Measurements from ENCODE around the gene FNDC10. TPM values are rescaled to one million over a fixed set of nuclear protein-coding genes. Genes with fewer than 3 reads are reported as not detected.
A peak's percentile ranks its signal among the peaks of the same experiment; 100 is the strongest.

The FNDC10 gene
- total and polyA plus RNA-seq, 10 of the 15 experiments (the other 5 are each of a cell fraction or from before 2014, with no cell fraction given) = 0.05 to 1.3 (median 0.25) TPM; not detected in 4

DNA sequence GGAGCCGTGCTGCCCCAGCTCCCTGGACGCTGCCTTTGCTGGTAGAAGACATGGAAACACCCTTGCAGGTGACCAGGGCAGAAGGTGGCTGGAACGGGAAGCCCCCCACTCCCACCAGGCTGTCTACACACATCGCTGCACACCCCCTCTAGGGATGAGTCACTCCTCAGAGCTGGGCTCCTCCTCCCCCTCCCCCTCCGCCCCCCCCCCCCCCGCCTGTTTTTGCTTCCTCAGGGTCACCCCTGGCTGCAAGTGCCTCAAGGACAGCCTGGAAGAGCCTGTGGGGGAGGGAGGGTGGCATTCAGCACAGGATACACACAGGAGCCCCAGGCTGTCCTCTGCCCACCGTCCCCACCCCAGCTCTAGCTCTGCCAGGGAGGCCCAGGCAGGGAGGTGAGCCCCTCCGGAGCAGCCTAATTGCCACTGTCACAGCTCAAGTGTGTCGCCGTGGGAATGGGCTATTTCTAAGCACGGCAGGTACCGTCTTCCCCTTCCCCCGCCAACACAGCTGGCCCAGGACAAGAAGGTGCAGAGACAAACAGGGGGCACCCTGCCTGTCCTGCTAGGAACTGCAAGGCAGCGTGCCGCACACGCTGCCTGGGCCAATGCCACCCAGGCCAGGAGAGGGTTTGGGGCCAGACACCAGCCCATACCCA, 2.5 kb downstream of the FNDC10 start:
- H3K4me2 ChIP-seq (ENCODE audit: control insufficient read depth, insufficient read depth) = peak overlapping the region; percentile 71
- H3K9ac ChIP-seq (ENCODE audit: control insufficient read depth, insufficient read depth, low read length) = no peak overlapping the region
- H3K36me3 ChIP-seq (ENCODE audit: control insufficient read depth in 2 of 2, insufficient read depth in 2 of 2, low read length in 1 of 2) = no peaks in the 10 kb centered on the region
- H3K27ac ChIP-seq (ENCODE audit: control insufficient read depth, insufficient read depth) = no peak overlapping the region
- H3K4me3 ChIP-seq = no peak overlapping the region
- no peaks in the 10 kb centered on the region for H3K9me3 ChIP-seq (replicated peaks; ENCODE audit: control insufficient read depth, insufficient read depth, low read length)
- intact Hi-C loops (cut with micrococcal nuclease; ENCODE audit: unreplicated experiment) = no loop called here
- FAIRE-seq (no peak), ATAC-seq (peak; percentile 64), DNase-seq (ENCODE audit: low read depth, low spot score) (no peak)
- no peaks in the 10 kb centered on the region for H3K79me2 ChIP-seq (ENCODE audit: control insufficient read depth, insufficient read depth, low read length)
- no peaks in the 10 kb centered on the region for H4K20me1 ChIP-seq (ENCODE audit: control insufficient read depth, insufficient read depth)
- POLR2A ChIA-PET = interaction anchor here (1.1 kb wide), 1 partner anchor 9 kb away, joined by 3 read pairs; no protein-coding TSS in a partner anchor
- 5% methylated on average over 14 of the region's 16 CpGs for WGBS (ENCODE audit: insufficient coverage, insufficient replicate concordance, low lambda C conversion rate, missing lambda C conversion rate)
- SMC1A ChIA-PET (ENCODE audit: uncharacterized antibody, unreplicated experiment) = interaction anchor here (0.7 kb wide), 1 partner anchor 20 kb away, joined by 3 read pairs; no protein-coding TSS in a partner anchor
- BruUV-seq (replicated peaks) = no TSS peak
- RAD21 ChIA-PET (ENCODE audit: unreplicated experiment) = no interaction called here
- in situ Hi-C loops (cut with MboI) = no loop called here
- CTCF ChIA-PET = interaction anchor here (0.8 kb wide), 1 partner anchor 17 kb away, joined by 3 read pairs; no protein-coding TSS in a partner anchor
- H3K4me1 ChIP-seq (ENCODE audit: control insufficient read depth, insufficient read depth, low read length) = peaks cover 25% of the 10 kb centered on the region
- H3K27me3 ChIP-seq (replicated peaks in 1 of 2; ENCODE audit: control insufficient read depth in 2 of 2, insufficient read depth in 2 of 2, low read length in 1 of 2) = peaks cover 0 to 2% of the 10 kb centered on the region in 2 experiments; a peak in 2 of 4 replicates
- peak overlapping the region; percentile 34; the same call in 1 of the 2 replicates for H2AFZ ChIP-seq (ENCODE audit: control insufficient read depth, low read depth, low read length)
- TF ChIP-seq CBFB (IDR thresholded peaks at IDR 0.05; ENCODE audit: low read depth) (no peak), PAX5 (IDR thresholded peaks at IDR 0.05; ENCODE audit: borderline replicate concordance, low read depth, low read length) (peak; percentile 47; the same call in 1 of the 2 replicates), SRF (IDR thresholded peaks at IDR 0.05; ENCODE audit: low read depth in 2 of 2, low read length in 2 of 2) (no peak), ZNF622 (IDR thresholded peaks at IDR 0.05) (no peak), RBBP5 (conservative IDR thresholded peaks at IDR 0.05) (no peak), NFYA (IDR thresholded peaks at IDR 0.05; ENCODE audit: borderline replicate concordance, low read depth, low read length) (no peak), EED (IDR thresholded peaks at IDR 0.05; ENCODE audit: low read depth) (peak; percentile 52; the same call in 1 of the 2 replicates), SIN3A (IDR thresholded peaks at IDR 0.05; ENCODE audit: low read depth, low read length) (no peak), YY1 (IDR thresholded peaks at IDR 0.05; ENCODE audit: low read depth, low read length) (no peak), SP1 (IDR thresholded peaks at IDR 0.05; ENCODE audit: low read depth, low read length) (no peak), BHLHE40 (IDR thresholded peaks at IDR 0.05; ENCODE audit: borderline replicate concordance in 1 of 2, low read depth in 2 of 2, low read length in 1 of 2) (peak; percentile 11 to 56; a peak in 1 of 4 replicates), PAX8 (IDR thresholded peaks at IDR 0.05) (no peak), CBX3 (IDR thresholded peaks at IDR 0.05; ENCODE audit: borderline replicate concordance, low read depth) (no peak), SREBF1 (IDR thresholded peaks at IDR 0.05; ENCODE audit: low read length) (no peak)
- TF ChIP-seq, protein P1, sequence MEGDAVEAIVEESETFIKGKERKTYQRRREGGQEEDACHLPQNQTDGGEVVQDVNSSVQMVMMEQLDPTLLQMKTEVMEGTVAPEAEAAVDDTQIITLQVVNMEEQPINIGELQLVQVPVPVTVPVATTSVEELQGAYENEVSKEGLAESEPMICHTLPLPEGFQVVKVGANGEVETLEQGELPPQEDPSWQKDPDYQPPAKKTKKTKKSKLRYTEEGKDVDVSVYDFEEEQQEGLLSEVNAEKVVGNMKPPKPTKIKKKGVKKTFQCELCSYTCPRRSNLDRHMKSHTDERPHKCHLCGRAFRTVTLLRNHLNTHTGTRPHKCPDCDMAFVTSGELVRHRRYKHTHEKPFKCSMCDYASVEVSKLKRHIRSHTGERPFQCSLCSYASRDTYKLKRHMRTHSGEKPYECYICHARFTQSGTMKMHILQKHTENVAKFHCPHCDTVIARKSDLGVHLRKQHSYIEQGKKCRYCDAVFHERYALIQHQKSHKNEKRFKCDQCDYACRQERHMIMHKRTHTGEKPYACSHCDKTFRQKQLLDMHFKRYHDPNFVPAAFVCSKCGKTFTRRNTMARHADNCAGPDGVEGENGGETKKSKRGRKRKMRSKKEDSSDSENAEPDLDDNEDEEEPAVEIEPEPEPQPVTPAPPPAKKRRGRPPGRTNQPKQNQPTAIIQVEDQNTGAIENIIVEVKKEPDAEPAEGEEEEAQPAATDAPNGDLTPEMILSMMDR (IDR thresholded peaks at IDR 0.05 in 2 of 3, conservative IDR thresholded peaks at IDR 0.05 in 1 of 3; ENCODE audit: control insufficient read depth in 2 of 3, extremely low read depth in 1 of 3, insufficient read depth in 1 of 3, low read depth in 3 of 3, low read length in 3 of 3) = peak in 2 of 3 experiments; percentile 35 to 40; a peak in 2 of 6 replicates
- TF ChIP-seq, protein P2, sequence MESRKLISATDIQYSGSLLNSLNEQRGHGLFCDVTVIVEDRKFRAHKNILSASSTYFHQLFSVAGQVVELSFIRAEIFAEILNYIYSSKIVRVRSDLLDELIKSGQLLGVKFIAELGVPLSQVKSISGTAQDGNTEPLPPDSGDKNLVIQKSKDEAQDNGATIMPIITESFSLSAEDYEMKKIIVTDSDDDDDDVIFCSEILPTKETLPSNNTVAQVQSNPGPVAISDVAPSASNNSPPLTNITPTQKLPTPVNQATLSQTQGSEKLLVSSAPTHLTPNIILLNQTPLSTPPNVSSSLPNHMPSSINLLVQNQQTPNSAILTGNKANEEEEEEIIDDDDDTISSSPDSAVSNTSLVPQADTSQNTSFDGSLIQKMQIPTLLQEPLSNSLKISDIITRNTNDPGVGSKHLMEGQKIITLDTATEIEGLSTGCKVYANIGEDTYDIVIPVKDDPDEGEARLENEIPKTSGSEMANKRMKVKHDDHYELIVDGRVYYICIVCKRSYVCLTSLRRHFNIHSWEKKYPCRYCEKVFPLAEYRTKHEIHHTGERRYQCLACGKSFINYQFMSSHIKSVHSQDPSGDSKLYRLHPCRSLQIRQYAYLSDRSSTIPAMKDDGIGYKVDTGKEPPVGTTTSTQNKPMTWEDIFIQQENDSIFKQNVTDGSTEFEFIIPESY (IDR thresholded peaks at IDR 0.05) = 0 out of 2 replicates have a peak, but pooled peaks have one; percentile 44
- TF ChIP-seq, protein P3, sequence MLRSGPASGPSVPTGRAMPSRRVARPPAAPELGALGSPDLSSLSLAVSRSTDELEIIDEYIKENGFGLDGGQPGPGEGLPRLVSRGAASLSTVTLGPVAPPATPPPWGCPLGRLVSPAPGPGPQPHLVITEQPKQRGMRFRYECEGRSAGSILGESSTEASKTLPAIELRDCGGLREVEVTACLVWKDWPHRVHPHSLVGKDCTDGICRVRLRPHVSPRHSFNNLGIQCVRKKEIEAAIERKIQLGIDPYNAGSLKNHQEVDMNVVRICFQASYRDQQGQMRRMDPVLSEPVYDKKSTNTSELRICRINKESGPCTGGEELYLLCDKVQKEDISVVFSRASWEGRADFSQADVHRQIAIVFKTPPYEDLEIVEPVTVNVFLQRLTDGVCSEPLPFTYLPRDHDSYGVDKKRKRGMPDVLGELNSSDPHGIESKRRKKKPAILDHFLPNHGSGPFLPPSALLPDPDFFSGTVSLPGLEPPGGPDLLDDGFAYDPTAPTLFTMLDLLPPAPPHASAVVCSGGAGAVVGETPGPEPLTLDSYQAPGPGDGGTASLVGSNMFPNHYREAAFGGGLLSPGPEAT (IDR thresholded peaks at IDR 0.05; ENCODE audit: low read depth) = no peak
- TF ChIP-seq, protein P4, sequence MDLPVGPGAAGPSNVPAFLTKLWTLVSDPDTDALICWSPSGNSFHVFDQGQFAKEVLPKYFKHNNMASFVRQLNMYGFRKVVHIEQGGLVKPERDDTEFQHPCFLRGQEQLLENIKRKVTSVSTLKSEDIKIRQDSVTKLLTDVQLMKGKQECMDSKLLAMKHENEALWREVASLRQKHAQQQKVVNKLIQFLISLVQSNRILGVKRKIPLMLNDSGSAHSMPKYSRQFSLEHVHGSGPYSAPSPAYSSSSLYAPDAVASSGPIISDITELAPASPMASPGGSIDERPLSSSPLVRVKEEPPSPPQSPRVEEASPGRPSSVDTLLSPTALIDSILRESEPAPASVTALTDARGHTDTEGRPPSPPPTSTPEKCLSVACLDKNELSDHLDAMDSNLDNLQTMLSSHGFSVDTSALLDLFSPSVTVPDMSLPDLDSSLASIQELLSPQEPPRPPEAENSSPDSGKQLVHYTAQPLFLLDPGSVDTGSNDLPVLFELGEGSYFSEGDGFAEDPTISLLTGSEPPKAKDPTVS (IDR thresholded peaks at IDR 0.05; ENCODE audit: low read depth, low read length) = no peak
